IPS DF 4.7 (cell line): ENCODE measurements around the gene SLC49A4.

Experiments
- DNase-seq: peaks from one replicate; pipeline ENCODE4 v3.0.0-alpha.2; 2013; ENCODE audit warnings: low spot score; ENCODE audit errors: extremely low read depth

The SLC49A4 gene

DNA sequence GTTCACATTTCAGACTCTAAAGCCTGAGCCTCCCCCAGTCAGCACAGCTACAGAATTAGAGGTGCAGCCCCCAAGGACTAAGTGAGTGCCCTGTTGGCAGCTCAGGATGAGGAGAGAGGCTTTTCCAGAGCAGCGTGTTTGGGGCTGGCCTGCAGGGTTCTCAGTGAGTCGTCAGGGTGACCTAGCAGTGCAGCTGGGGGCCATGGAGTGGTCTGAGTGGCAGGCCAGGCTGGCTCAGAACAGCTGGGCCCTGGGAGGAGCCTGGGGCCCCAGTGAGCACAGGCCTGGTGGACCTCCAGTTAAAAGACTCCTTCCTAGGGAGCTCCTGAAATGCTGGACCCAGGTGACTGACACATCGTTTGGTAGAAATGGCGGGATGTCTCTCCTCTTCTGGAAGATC is 108.3 kb downstream of the SLC49A4 start:
- DNase-seq = no peak

GRCh38 chr3:122907471-122907870 is 112.6 kb downstream of the SLC49A4 start:
- DNase-seq = no peak

GRCh38 chr3:122908251-122908650 is 113.4 kb downstream of the SLC49A4 start:
- no peak for DNase-seq

- no peak for DNase-seq
Observed at GRCh38 chr3:122911901-122912300, 117.0 kb downstream of the SLC49A4 start.

DNA sequence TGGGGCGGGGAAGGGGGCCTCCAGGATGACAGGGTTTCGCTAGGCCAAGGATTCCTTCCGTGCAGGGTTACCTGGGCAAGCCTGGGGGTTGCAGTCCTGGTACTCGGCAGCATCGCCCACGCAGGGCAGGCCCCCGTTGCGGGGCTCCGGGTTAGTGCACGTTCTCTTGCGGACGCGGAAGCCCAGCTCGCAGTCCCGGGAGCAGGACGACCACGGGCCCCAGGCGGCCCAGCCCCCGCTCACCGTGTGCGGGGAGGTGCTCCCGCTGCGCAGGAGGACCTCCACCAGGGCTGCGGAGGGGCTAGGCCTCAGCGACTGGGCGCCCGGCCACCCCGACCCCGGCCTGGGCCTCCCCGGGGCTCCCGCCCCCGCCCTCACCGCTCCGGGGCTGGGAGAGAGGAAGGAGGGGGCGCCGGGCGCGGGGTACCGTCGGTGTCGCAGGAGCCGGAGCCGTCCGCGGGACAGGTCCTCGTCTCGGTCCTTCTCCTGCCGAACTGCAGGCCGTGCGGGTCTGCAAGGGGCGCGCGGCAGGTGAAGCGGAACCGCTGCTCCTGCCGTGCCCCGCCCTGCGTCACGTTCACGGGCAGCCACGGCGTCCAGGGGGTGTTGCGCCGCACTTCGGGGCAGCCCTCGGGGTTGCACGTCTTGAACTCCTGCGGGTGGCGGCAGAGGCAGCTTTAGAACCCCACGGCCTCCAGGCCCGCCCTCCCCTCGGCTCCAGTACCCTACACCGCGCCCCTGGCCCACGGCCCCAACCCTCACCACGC is 118.1 kb downstream of the SLC49A4 start:
- no peak for DNase-seq

DNA sequence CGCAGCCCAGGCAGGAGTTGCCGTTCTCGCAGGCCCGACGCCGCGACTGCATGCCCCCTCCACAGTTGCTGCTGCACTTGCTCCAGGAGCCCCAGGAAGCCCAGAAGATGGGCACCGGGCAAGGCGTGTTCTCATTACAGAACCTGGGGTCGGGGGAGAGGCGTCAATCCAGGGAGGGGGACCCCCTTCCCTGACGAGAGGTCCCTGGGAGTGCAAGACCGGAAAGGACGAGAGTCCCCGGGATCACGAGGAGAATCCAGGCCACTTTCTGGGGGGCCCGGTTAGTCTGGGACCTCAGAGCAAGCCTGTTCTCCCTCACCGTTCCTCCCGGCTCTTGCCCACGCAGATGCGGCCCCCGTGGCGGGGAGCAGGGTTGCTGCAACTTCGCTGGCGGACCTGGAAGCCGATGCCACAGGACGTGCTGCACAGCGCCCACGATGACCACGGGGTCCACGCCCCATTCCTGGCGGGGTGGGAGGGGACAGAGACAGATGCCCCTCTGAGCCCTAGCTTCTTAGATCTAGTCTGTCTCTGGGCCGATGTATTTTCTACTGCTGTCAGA is 118.8 kb downstream of the SLC49A4 start:
- DNase-seq = no peak

DNA sequence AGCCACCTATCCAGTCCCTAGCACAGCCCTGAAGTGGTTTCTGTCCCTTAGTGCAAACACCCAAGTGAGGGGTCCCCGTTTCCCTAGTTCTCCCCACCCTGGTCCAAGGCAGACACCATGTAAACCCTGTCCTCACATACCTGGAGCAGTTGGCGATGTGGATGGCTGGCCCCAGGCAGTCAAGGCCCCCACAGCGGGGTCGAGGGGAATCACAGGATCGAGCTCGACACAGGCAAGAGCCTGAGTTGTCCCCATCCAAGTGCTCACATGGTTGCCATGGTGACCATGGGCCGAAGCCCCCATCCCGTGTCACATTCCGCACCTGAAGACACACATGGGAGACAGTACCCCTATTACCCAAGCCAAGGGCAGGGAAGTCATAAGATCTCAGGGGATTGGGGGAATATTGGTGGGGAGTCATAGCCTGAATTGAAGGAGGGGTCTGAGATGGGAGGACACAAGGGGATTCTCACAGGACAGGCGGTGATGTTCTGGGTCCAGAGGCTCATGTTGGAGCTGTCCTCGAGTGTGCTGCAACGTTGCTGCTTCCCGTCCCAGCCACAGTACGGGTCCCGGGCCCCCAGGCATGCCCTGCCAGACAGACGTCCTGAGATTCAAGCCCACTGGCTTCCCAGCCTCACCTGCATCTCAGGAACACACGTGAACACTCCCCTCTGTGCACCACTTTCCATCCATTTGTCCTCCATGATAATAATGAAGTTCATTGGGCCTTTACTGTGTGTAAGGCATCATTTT is 120.6 kb downstream of the SLC49A4 start:
- DNase-seq = no peak

GRCh38 chr3:122916084-122916483 is 121.2 kb downstream of the SLC49A4 start:
- DNase-seq = no peak

- DNase-seq = no peak
Observed at GRCh38 chr3:122916580-122916979, 121.7 kb downstream of the SLC49A4 start.

GRCh38 chr3:122917412-122917811 is 122.5 kb downstream of the SLC49A4 start:
- no peak for DNase-seq

DNA sequence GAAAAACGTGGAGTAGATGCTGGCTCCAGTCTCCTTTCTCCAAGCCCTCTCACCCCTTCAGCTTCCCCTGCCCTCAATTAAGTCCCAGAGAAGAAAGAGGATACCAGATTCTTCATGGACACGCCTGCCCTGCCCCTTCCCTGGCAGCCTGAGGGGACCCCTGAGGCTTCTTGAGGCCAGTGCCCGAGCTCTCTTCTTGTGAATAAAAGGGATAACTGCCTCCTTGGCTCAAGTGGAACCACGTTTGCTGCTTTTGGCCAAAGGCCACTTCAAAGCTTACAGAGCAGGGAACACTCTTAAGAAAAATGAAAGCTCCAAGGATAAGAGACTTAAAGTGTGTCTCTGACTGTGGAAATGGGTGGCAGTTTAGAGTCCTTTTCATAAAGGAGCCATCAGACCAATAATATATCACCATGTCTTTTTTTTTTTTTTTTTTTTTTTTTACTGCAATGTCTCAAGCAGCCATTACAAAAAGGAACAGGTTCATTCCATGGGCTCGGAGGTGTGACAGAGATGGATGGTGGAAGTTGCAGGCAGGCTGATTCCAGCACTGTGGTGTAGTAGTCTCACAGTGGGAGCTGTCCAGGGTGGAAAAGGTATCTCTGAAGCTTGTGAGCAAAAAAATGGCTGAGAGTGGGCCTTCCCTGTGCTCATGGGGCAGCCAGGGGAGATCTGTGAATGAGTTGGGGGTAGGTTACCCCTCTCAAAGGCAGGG is 123.9 kb downstream of the SLC49A4 start:
- no peak for DNase-seq

- DNase-seq = no peak
Observed at GRCh38 chr3:122919291-122919610, 124.4 kb downstream of the SLC49A4 start.

- DNase-seq = no peak
Observed at GRCh38 chr3:122920986-122921385, 126.1 kb downstream of the SLC49A4 start.

GRCh38 chr3:122921791-122922651 is 127.2 kb downstream of the SLC49A4 start:
- DNase-seq = no peak

DNA sequence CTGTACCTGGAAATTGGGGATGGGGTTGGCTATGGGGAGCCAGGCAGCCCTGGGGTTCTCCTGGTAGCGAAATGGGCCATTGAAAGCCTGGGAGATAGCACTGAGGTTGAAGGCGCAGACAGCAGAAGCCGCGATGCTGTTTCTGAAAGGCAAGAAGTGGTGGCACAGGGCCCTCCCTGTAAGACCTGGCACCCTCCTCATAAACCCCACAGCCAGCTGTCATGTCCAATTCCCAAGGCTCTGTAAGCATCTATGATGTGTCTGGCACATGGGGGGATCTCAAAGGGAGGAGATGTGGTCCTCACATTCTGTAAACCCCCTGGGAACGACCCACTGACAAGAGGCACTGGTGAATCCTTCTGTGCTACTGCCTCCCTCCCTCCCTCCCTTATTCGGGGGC is 128.7 kb downstream of the SLC49A4 start:
- no peak for DNase-seq

GRCh38 chr3:122924056-122924455 is 129.2 kb downstream of the SLC49A4 start:
- DNase-seq = no peak

- DNase-seq = no peak
Observed at GRCh38 chr3:122925756-122926155, 130.9 kb downstream of the SLC49A4 start.

GRCh38 chr3:122926322-122926721 is 131.5 kb downstream of the SLC49A4 start:
- DNase-seq = no peak

DNA sequence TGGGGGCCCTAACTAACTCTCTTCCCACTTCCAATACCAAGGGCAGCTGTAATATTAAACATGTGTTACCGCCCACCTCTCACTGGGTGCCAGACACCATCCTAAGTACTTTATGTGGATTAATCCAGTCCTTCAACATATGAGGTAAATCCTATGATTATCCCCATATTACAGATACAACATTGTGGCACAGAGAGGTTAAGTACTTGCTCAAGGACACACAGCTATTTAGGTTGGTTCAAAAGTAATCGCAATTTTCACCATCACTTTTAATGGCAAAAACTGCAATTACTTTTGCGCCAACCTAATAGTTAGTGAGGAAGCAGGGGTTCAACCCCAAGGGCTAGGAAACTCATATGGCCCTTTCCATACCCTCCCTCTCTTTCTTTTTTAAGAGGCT is 131.9 kb downstream of the SLC49A4 start:
- DNase-seq = no peak

DNA sequence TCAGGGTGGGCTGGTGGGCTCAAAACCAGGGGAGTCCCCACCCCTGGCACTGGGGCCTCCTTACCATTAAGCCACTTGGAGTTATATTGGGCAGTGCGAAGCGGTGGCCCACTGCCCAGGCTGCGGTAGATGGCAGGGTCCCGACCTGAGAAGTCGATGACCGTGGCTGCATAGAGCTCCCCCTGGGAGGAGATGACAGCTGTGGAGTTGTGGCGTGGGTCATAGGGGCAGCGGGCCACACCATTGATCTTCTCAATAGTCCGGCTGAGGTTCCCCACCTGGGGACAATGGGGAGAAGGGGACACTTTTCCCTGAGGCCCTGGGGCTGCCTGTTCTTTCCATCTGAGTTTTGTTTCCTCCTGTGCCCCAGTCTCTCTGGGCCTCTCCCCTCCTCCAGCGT is 132.9 kb downstream of the SLC49A4 start:
- no peak for DNase-seq
